ENCODE measurements around the gene RICTOR. TPM values are rescaled to one million over a fixed set of nuclear protein-coding genes. Genes with fewer than 3 reads are reported as not detected.
A peak's percentile ranks its signal among the peaks of the same experiment; 100 is the strongest.

Gene RICTOR
- total and polyA plus RNA-seq, 9 of the 15 experiments (the other 6 are each of a cell fraction or from before 2014, with no cell fraction given), result 13.9 to 46.6 (median 22.6) TPM

- peaks cover 21% of the 10 kb centered on the region for H3K79me2 ChIP-seq (ENCODE audit: control insufficient read depth, insufficient read depth, low read length)
- H3K36me3 ChIP-seq (ENCODE audit: control insufficient read depth, insufficient read depth, low read length), result no peaks in the 10 kb centered on the region
- TF ChIP-seq SIN3A (IDR thresholded peaks at IDR 0.05; ENCODE audit: borderline replicate concordance in 2 of 2, control insufficient read depth in 1 of 2, low read depth in 2 of 2, low read length in 2 of 2), result no peak
- H4K20me1 ChIP-seq (replicated peaks; ENCODE audit: control insufficient read depth, insufficient read depth, low read length), result no peaks in the 10 kb centered on the region
- H3K27me3 ChIP-seq (ENCODE audit: control insufficient read depth in 2 of 2, insufficient read depth in 2 of 2, low read length in 2 of 2), result no peaks in the 10 kb centered on the region
- no peak overlapping the region for H2AFZ ChIP-seq (ENCODE audit: low read depth, low read length)
- no peaks in the 10 kb centered on the region for H3K9me1 ChIP-seq (ENCODE audit: control insufficient read depth, insufficient read depth, low read length)
- no peaks in the 10 kb centered on the region for H3K9me3 ChIP-seq (replicated peaks; ENCODE audit: control insufficient read depth, insufficient read depth, low read depth, low read length)
- intact Hi-C loops (cut with micrococcal nuclease) (loop anchor here (5.0 to 10.0 kb wide), 3 partner anchors 38 to 234 kb away; partner anchors contain the start of gene OSMR), in situ Hi-C loops (cut with MboI) (no loop called here)
- ATAC-seq, result no peak
- no peak for FAIRE-seq
- no TSS peak for BruUV-seq (replicated peaks)
- POLR2A ChIA-PET, result no interaction called here
- H3K4me3 ChIP-seq, result no peak overlapping the region
- CTCF ChIA-PET (ENCODE audit: low intra/inter-chr PET ratio), result no interaction called here
- H3K27ac ChIP-seq (ENCODE audit: extremely low read depth, low read depth, low read length), result no peak overlapping the region
- no peak overlapping the region for H3K9ac ChIP-seq (ENCODE audit: insufficient read depth in 1 of 2, low read depth in 2 of 2, low read length in 2 of 2)
- no peak overlapping the region for H3K4me2 ChIP-seq (ENCODE audit: insufficient read depth, low read length)
- 65% methylated on average over 2 of the region's 2 CpGs for WGBS (ENCODE audit: insufficient coverage, low coverage, missing lambda C conversion rate)
- H3K4me1 ChIP-seq (replicated peaks in 1 of 2; ENCODE audit: control insufficient read depth in 2 of 2, insufficient read depth in 2 of 2, low read length in 2 of 2), result peaks cover 4 to 7% of the 10 kb centered on the region in 2 experiments; a peak in 3 of 5 replicates
- no peak for DNase-seq (ENCODE audit: extremely low read depth in 1 of 4, low spot score in 3 of 4)
Observed at GRCh38 chr5:39079147-39079546, 4.9 kb upstream of the RICTOR start.

DNA sequence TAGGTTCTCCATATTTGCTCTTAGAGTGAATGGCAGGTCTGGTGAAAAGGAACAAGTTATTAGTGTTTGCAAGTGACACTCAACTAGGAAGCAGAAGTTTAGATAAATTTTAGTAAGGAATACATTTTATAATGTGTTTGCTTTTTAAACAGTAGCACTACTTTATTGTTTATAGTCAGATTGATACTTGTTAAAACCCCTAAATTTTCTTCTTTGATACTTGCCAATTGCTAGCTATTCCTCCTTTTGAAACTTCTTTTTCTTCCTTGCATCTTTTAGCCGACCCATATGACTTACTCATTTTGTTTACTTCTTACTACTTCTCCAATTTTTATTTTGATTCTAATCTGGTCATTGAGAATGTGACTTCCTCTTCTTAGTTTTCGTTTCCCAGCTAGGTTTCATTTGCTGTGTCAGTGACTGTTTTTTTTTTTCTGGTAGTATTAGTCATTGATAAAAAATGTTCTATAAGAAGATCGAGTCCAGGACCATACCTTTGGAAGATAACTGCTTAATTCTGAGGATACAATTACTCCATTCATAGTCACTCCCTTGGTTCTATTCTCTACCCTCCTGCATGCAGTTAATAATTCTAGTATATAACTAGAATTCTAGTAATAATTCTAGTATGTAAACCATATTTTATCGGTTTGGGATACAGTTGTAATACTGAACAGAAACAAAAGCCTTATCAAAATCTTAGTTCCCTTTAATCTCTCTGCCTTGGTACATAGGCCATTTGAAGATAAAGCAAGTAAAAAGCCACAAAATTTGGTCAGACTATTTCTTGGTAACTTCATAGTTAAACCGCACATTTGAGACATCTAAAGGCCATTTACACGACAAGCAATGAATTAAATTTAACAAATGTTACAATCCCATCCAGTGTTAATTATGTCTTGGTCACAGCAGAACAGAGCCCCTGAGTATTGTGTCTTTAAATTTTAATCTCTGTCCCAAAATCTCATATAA lies 2.8 kb upstream of the RICTOR start:
- Histone ChIP-seq H3K4me1 (replicated peaks in 1 of 2; ENCODE audit: control insufficient read depth in 2 of 2, insufficient read depth in 2 of 2, low read length in 2 of 2) (peaks cover 4 to 14% of the 10 kb centered on the region in 2 experiments; a peak in 3 of 5 replicates), H3K9me1 (ENCODE audit: control insufficient read depth, insufficient read depth, low read length) (no peaks in the 10 kb centered on the region), H4K20me1 (replicated peaks; ENCODE audit: control insufficient read depth, insufficient read depth, low read length) (peaks cover 4% of the 10 kb centered on the region), H3K27me3 (ENCODE audit: control insufficient read depth in 2 of 2, insufficient read depth in 2 of 2, low read length in 2 of 2) (no peaks in the 10 kb centered on the region), H2AFZ (ENCODE audit: low read depth, low read length) (peak overlapping the region; percentile 77), H3K9ac (ENCODE audit: insufficient read depth in 1 of 2, low read depth in 2 of 2, low read length in 2 of 2) (peak overlapping the region in 1 of 2 experiments; percentile 48; a peak in 2 of 4 replicates), H3K9me3 (replicated peaks; ENCODE audit: control insufficient read depth, insufficient read depth, low read depth, low read length) (no peaks in the 10 kb centered on the region), H3K27ac (ENCODE audit: extremely low read depth, low read depth, low read length) (peak overlapping the region; percentile 96; the same call in 2 of the 3 replicates), H3K79me2 (ENCODE audit: control insufficient read depth, insufficient read depth, low read length) (peaks cover 42% of the 10 kb centered on the region), H3K4me2 (ENCODE audit: insufficient read depth, low read length) (peak overlapping the region; percentile 46), H3K4me3 (peak overlapping the region; percentile 1; the same call in 1 of the 2 replicates), H3K36me3 (ENCODE audit: control insufficient read depth, insufficient read depth, low read length) (peaks cover 5% of the 10 kb centered on the region; the same call in 1 of the 3 replicates)
- in situ Hi-C loops (cut with MboI), result no loop called here
- DNase-seq (ENCODE audit: extremely low read depth in 1 of 4, low spot score in 3 of 4), result peak in 2 of 4 experiments; percentile 40 to 54
- 0% methylated on average over 6 of the region's 6 CpGs for WGBS (ENCODE audit: insufficient coverage, low coverage, missing lambda C conversion rate)
- no TSS peak for BruUV-seq (replicated peaks)
- POLR2A ChIA-PET, result interaction anchor here (0.7 kb wide), 1 partner anchor 175 kb away, joined by 3 read pairs; no protein-coding TSS in a partner anchor
- peak; percentile 67 for FAIRE-seq
- intact Hi-C loops (cut with micrococcal nuclease), result loop anchor here (5.0 to 10.0 kb wide), 3 partner anchors 40 to 232 kb away; partner anchors contain the start of gene OSMR
- CTCF ChIA-PET (ENCODE audit: low intra/inter-chr PET ratio), result no interaction called here
- no peak for ATAC-seq
- TF ChIP-seq POLR3G (IDR thresholded peaks at IDR 0.05; ENCODE audit: extremely low read depth, insufficient read length, insufficient replicate concordance) (no peak), NFIX (CRISPR knock-in tag; IDR thresholded peaks at IDR 0.05; ENCODE audit: low read depth) (no peak), PCBP1 (IDR thresholded peaks at IDR 0.05; ENCODE audit: low read depth, low read length, poor library complexity, severe bottlenecking) (no peak), WHSC1 (IDR thresholded peaks at IDR 0.05; ENCODE audit: low read length) (no peak), SIX5 (IDR thresholded peaks at IDR 0.05; ENCODE audit: borderline replicate concordance in 1 of 2, insufficient read depth in 1 of 2, low read depth in 1 of 2, low read length in 2 of 2) (no peak), HDAC6 (IDR thresholded peaks at IDR 0.05; ENCODE audit: low read depth, low read length) (no peak), SIRT6 (IDR thresholded peaks at IDR 0.05; ENCODE audit: low read depth, low read length) (no peak), ARHGAP35 (IDR thresholded peaks at IDR 0.05; ENCODE audit: partially characterized antibody) (no peak), SAFB2 (IDR thresholded peaks at IDR 0.05; ENCODE audit: borderline replicate concordance, low read depth, low read length, severe bottlenecking) (no peak), MXI1 (IDR thresholded peaks at IDR 0.05; ENCODE audit: low read depth, low read length) (no peak), ZNF830 (CRISPR knock-in tag; IDR thresholded peaks at IDR 0.05) (no peak), SRF (CRISPR knock-in tag; IDR thresholded peaks at IDR 0.05) (no peak)
